ENCODE results near the gene SEC61A2.
"Not testable (repeated sequence)": the region's sequence is repeated elsewhere in the genome, so short reads cannot be mapped to it uniquely, and the experiment has no call there.

SEC61A2 gene

GRCh38 chr10:12164085-12164484 lies 34.6 kb downstream of the SEC61A2 start:
- H3K9ac ChIP-seq (ENCODE audit: low read length): no peak overlapping the region
- H3K9me3 ChIP-seq (ENCODE audit: control insufficient read depth, low read length): no peaks in the 10 kb centered on the region
- no peaks in the 10 kb centered on the region for H3K27me3 ChIP-seq (ENCODE audit: control insufficient read depth, insufficient read depth, low read length)
- H3K4me3 ChIP-seq (ENCODE audit: low read length): no peak overlapping the region
- no peaks in the 10 kb centered on the region for H3K4me1 ChIP-seq (ENCODE audit: control insufficient read depth, insufficient read depth, low read length)
- H3K36me3 ChIP-seq (ENCODE audit: control insufficient read depth, insufficient read depth, low read length): peaks cover 3% of the 10 kb centered on the region

- H3K4me1 ChIP-seq (ENCODE audit: control insufficient read depth, insufficient read depth, low read length): no peaks in the 10 kb centered on the region
- no peaks in the 10 kb centered on the region for H3K27me3 ChIP-seq (ENCODE audit: control insufficient read depth, insufficient read depth, low read length)
- H3K9ac ChIP-seq (ENCODE audit: low read length): no peak overlapping the region
- no peak overlapping the region for H3K4me3 ChIP-seq (ENCODE audit: low read length)
- H3K9me3 ChIP-seq (ENCODE audit: control insufficient read depth, low read length): no peaks in the 10 kb centered on the region
- H3K36me3 ChIP-seq (ENCODE audit: control insufficient read depth, insufficient read depth, low read length): peaks cover 3% of the 10 kb centered on the region
Observed at GRCh38 chr10:12165036-12165435, 35.6 kb downstream of the SEC61A2 start.

GRCh38 chr10:12165999-12166775 lies 36.7 kb downstream of the SEC61A2 start:
- Histone ChIP-seq H3K4me3 (ENCODE audit: low read length) (no peak overlapping the region), H3K36me3 (ENCODE audit: control insufficient read depth, insufficient read depth, low read length) (no peaks in the 10 kb centered on the region), H3K9ac (ENCODE audit: low read length) (no peak overlapping the region), H3K27me3 (ENCODE audit: control insufficient read depth, insufficient read depth, low read length) (no peaks in the 10 kb centered on the region), H3K4me1 (ENCODE audit: control insufficient read depth, insufficient read depth, low read length) (no peaks in the 10 kb centered on the region), H3K9me3 (ENCODE audit: control insufficient read depth, low read length) (no peaks in the 10 kb centered on the region)

GRCh38 chr10:12171512-12171911 lies 42.0 kb downstream of the SEC61A2 start:
- not testable (repeated sequence) for H3K4me1 ChIP-seq (ENCODE audit: control insufficient read depth, insufficient read depth, low read length); H3K36me3 ChIP-seq (ENCODE audit: control insufficient read depth, insufficient read depth, low read length); H3K27me3 ChIP-seq (ENCODE audit: control insufficient read depth, insufficient read depth, low read length); H3K9me3 ChIP-seq (ENCODE audit: control insufficient read depth, low read length); H3K4me3 ChIP-seq (ENCODE audit: low read length); H3K9ac ChIP-seq (ENCODE audit: low read length)

GRCh38 chr10:12177642-12178041 lies 48.2 kb downstream of the SEC61A2 start:
- Histone ChIP-seq H3K4me1 (ENCODE audit: control insufficient read depth, insufficient read depth, low read length) (no peaks in the 10 kb centered on the region), H3K9me3 (ENCODE audit: control insufficient read depth, low read length) (no peaks in the 10 kb centered on the region), H3K4me3 (ENCODE audit: low read length) (no peak overlapping the region), H3K36me3 (ENCODE audit: control insufficient read depth, insufficient read depth, low read length) (peaks cover 8% of the 10 kb centered on the region), H3K9ac (ENCODE audit: low read length) (no peak overlapping the region), H3K27me3 (ENCODE audit: control insufficient read depth, insufficient read depth, low read length) (no peaks in the 10 kb centered on the region)

GRCh38 chr10:12179606-12180170 lies 50.2 kb downstream of the SEC61A2 start:
- no peaks in the 10 kb centered on the region for H3K4me1 ChIP-seq (ENCODE audit: control insufficient read depth, insufficient read depth, low read length)
- H3K36me3 ChIP-seq (ENCODE audit: control insufficient read depth, insufficient read depth, low read length): peaks cover 8% of the 10 kb centered on the region
- H3K9ac ChIP-seq (ENCODE audit: low read length): no peak overlapping the region
- H3K27me3 ChIP-seq (ENCODE audit: control insufficient read depth, insufficient read depth, low read length): no peaks in the 10 kb centered on the region
- no peak overlapping the region for H3K4me3 ChIP-seq (ENCODE audit: low read length)
- no peaks in the 10 kb centered on the region for H3K9me3 ChIP-seq (ENCODE audit: control insufficient read depth, low read length)

GRCh38 chr10:12180221-12180974 lies 50.9 kb downstream of the SEC61A2 start:
- Histone ChIP-seq H3K27me3 (ENCODE audit: control insufficient read depth, insufficient read depth, low read length) (no peaks in the 10 kb centered on the region), H3K4me3 (ENCODE audit: low read length) (no peak overlapping the region), H3K9ac (ENCODE audit: low read length) (no peak overlapping the region), H3K9me3 (ENCODE audit: control insufficient read depth, low read length) (no peaks in the 10 kb centered on the region), H3K36me3 (ENCODE audit: control insufficient read depth, insufficient read depth, low read length) (peaks cover 8% of the 10 kb centered on the region), H3K4me1 (ENCODE audit: control insufficient read depth, insufficient read depth, low read length) (no peaks in the 10 kb centered on the region)

GRCh38 chr10:12181065-12181775 lies 51.7 kb downstream of the SEC61A2 start:
- Histone ChIP-seq H3K9ac (ENCODE audit: low read length) (no peak overlapping the region), H3K4me3 (ENCODE audit: low read length) (no peak overlapping the region), H3K36me3 (ENCODE audit: control insufficient read depth, insufficient read depth, low read length) (peaks cover 8% of the 10 kb centered on the region), H3K4me1 (ENCODE audit: control insufficient read depth, insufficient read depth, low read length) (no peaks in the 10 kb centered on the region), H3K9me3 (ENCODE audit: control insufficient read depth, low read length) (no peaks in the 10 kb centered on the region), H3K27me3 (ENCODE audit: control insufficient read depth, insufficient read depth, low read length) (no peaks in the 10 kb centered on the region)

GRCh38 chr10:12184165-12184564 lies 54.7 kb downstream of the SEC61A2 start:
- H3K36me3 ChIP-seq (ENCODE audit: control insufficient read depth, insufficient read depth, low read length): no peaks in the 10 kb centered on the region
- H3K27me3 ChIP-seq (ENCODE audit: control insufficient read depth, insufficient read depth, low read length): no peaks in the 10 kb centered on the region
- no peaks in the 10 kb centered on the region for H3K9me3 ChIP-seq (ENCODE audit: control insufficient read depth, low read length)
- H3K4me1 ChIP-seq (ENCODE audit: control insufficient read depth, insufficient read depth, low read length): no peaks in the 10 kb centered on the region
- no peak overlapping the region for H3K9ac ChIP-seq (ENCODE audit: low read length)
- H3K4me3 ChIP-seq (ENCODE audit: low read length): no peak overlapping the region

- no peaks in the 10 kb centered on the region for H3K9me3 ChIP-seq (ENCODE audit: control insufficient read depth, low read length)
- H3K27me3 ChIP-seq (ENCODE audit: control insufficient read depth, insufficient read depth, low read length): no peaks in the 10 kb centered on the region
- no peaks in the 10 kb centered on the region for H3K36me3 ChIP-seq (ENCODE audit: control insufficient read depth, insufficient read depth, low read length)
- no peak overlapping the region for H3K4me3 ChIP-seq (ENCODE audit: low read length)
- no peak overlapping the region for H3K9ac ChIP-seq (ENCODE audit: low read length)
- no peaks in the 10 kb centered on the region for H3K4me1 ChIP-seq (ENCODE audit: control insufficient read depth, insufficient read depth, low read length)
Observed at GRCh38 chr10:12186323-12186722, 56.8 kb downstream of the SEC61A2 start.

GRCh38 chr10:12187321-12187905 lies 57.9 kb downstream of the SEC61A2 start:
- Histone ChIP-seq H3K9ac (ENCODE audit: low read length) (no peak overlapping the region), H3K27me3 (ENCODE audit: control insufficient read depth, insufficient read depth, low read length) (no peaks in the 10 kb centered on the region), H3K4me1 (ENCODE audit: control insufficient read depth, insufficient read depth, low read length) (no peaks in the 10 kb centered on the region), H3K4me3 (ENCODE audit: low read length) (no peak overlapping the region), H3K36me3 (ENCODE audit: control insufficient read depth, insufficient read depth, low read length) (no peaks in the 10 kb centered on the region), H3K9me3 (ENCODE audit: control insufficient read depth, low read length) (no peaks in the 10 kb centered on the region)
